Thoracic aorta (tissue), 2 donors: ENCODE measurements around the gene ZDHHC9. TPM values are rescaled to one million over a fixed set of nuclear protein-coding genes. Genes with fewer than 3 reads are reported as not detected.

Experiments used
- ATAC-seq: fragments of 150-250 bp; one replicate; pipeline ENCODE4 v1.8.0; 2017; ENCODE audit warnings: low read depth; ENCODE audit not compliant: insufficient number of reproducible peaks, low FRiP score
- DNase-seq: peaks from one replicate; pipeline ENCODE4 v3.0.0-alpha.2; 2020; ENCODE audit warnings: low spot score
- H3K27ac ChIP-seq, 2 donors: fragments of 200-600 bp; sonication (generic); 1 replicate in 1 of 2; 2 replicates in 1 of 2; pipeline ENCODE4 v1.5.1; 2016; ENCODE audit warnings: mild to moderate bottlenecking in 2 of 2, moderate library complexity in 2 of 2
- H3K27me3 ChIP-seq: fragments of 200-600 bp; sonication (generic); replicated peaks from 2 replicates; pipeline ENCODE4 v1.6.0; 2016; ENCODE audit warnings: mild to moderate bottlenecking; ENCODE audit not compliant: insufficient read depth
- H3K36me3 ChIP-seq: fragments of 200-600 bp; sonication (generic); one replicate; pipeline ENCODE4 v1.5.1; 2016
- H3K4me1 ChIP-seq, 2 donors: fragments of 200-600 bp; sonication (generic); 1 replicate in 1 of 2; 2 replicates in 1 of 2; pipeline versions ENCODE4 v1.5.1 to v1.6.0; 2016; ENCODE audit warnings: low read depth in 2 of 2, mild to moderate bottlenecking in 1 of 2; ENCODE audit not compliant: control insufficient read depth in 1 of 2
- H3K4me3 ChIP-seq: fragments of 200-600 bp; sonication (generic); 2 replicates; pipeline ENCODE4 v1.5.1; 2016; ENCODE audit warnings: mild to moderate bottlenecking
- H3K9me3 ChIP-seq: fragments of 200-600 bp; sonication (generic); 2 replicates; pipeline ENCODE4 v1.5.1; 2016
- CTCF ChIP-seq: fragments of 200-600 bp; sonication (generic); IDR thresholded peaks from one replicate; pipeline ENCODE4 v1.5.1; 2019; ENCODE audit warnings: antibody characterized with exemption
- total RNA-seq, 2 donors: library from RNA; depleted of rRNA; stranded (reverse); fragments of >200 nt; gene quantifications; one replicate each; pipeline versions ENCODE4 v1.1.0 to v1.2.3, GENCODE V29; 2016

Gene ZDHHC9
- total RNA-seq, 2 donors from 2014 or later, result 18.3 to 38.4 TPM

GRCh38 chrX:129772796-129773431, 70.8 kb downstream of the ZDHHC9 start:
- H3K27ac ChIP-seq, result no peak overlapping the region

GRCh38 chrX:129771266-129771995, 72.3 kb downstream of the ZDHHC9 start:
- Histone ChIP-seq H3K27ac (no peak overlapping the region), H3K9me3 (no peaks in the 10 kb centered on the region), H3K4me1 (no peaks in the 10 kb centered on the region), H3K27me3 (no peaks in the 10 kb centered on the region), H3K36me3 (no peaks in the 10 kb centered on the region), H3K4me3 (no peak overlapping the region)
- TF ChIP-seq CTCF, result no peak
- ATAC-seq (no peak), DNase-seq (no peak)

More at GRCh38 chrX:129772796-129773431, 70.8 kb downstream of the ZDHHC9 start:
- Histone ChIP-seq H3K27me3 (no peaks in the 10 kb centered on the region), H3K4me1 (no peaks in the 10 kb centered on the region), H3K4me3 (no peak overlapping the region), H3K9me3 (no peaks in the 10 kb centered on the region), H3K36me3 (no peaks in the 10 kb centered on the region)
- DNase-seq (no peak), ATAC-seq (no peak)
- TF ChIP-seq CTCF, result no peak

- Histone ChIP-seq H3K4me1 (no peaks in the 10 kb centered on the region), H3K9me3 (no peaks in the 10 kb centered on the region), H3K4me3 (no peak overlapping the region), H3K27ac (no peak overlapping the region), H3K27me3 (no peaks in the 10 kb centered on the region), H3K36me3 (no peaks in the 10 kb centered on the region)
- ATAC-seq (no peak), DNase-seq (no peak)
- TF ChIP-seq CTCF, result no peak
Observed at GRCh38 chrX:129769467-129770154, 74.1 kb downstream of the ZDHHC9 start.

GRCh38 chrX:129768586-129769466, 74.9 kb downstream of the ZDHHC9 start:
- ATAC-seq, result no peak

More at GRCh38 chrX:129768586-129769466, 74.9 kb downstream of the ZDHHC9 start:
- no peak overlapping the region for H3K4me3 ChIP-seq
- no peak for DNase-seq
- H3K27me3 ChIP-seq, result no peaks in the 10 kb centered on the region
- TF ChIP-seq CTCF, result no peak
- no peak overlapping the region for H3K27ac ChIP-seq
- H3K9me3 ChIP-seq, result no peaks in the 10 kb centered on the region
- H3K4me1 ChIP-seq, result no peaks in the 10 kb centered on the region
- no peaks in the 10 kb centered on the region for H3K36me3 ChIP-seq
